Pancreas (tissue), 10 donors: ENCODE results near the gene RHOBTB3. TPM values are rescaled to one million over a fixed set of nuclear protein-coding genes. Genes with fewer than 3 reads are reported as not detected.

Source experiments
- ATAC-seq, 4 donors: fragments of 200-7000 bp; cut with Tn5 transposase; one replicate each; pipeline versions ENCODE4 v1.8.0 to v1.9.1; 2020; ENCODE audit warnings: mild to moderate bottlenecking in 4 of 4, moderate library complexity in 4 of 4
- DNase-seq, 6 donors: peaks; one replicate each; pipeline ENCODE4 v3.0.0-alpha.2; 2020
- FAIRE-seq: peaks from 2 replicates; lab custom pipeline; 2012; peaks lifted over from hg19 to GRCh38; lab: Jason Lieb, UNC
- H3K27ac ChIP-seq, 4 donors: fragments of 200-600 bp; sonication (generic); 1 replicate in 3 of 4; 2 replicates in 1 of 4; pipeline versions ENCODE4 v1.5.0 to v1.8.0; 2020
- H3K27me3 ChIP-seq, 4 donors: fragments of 200-600 bp; one replicate each; pipeline ENCODE4 v1.8.0; 2021
- H3K36me3 ChIP-seq, 3 donors: fragments of 200-600 bp; sonication (generic) in 1 of 3; one replicate each; pipeline versions ENCODE4 v1.5.0 to v1.8.0; 2020 to 2021
- H3K4me1 ChIP-seq, 3 donors: fragments of 200-600 bp; one replicate each; pipeline ENCODE4 v1.8.0; 2021
- H3K4me3 ChIP-seq, 4 donors: fragments of 200-600 bp; sonication (generic) in 2 of 4; one replicate each; pipeline versions ENCODE4 v1.5.0 to v1.8.0; 2020 to 2021
- H3K9me3 ChIP-seq, 4 donors: fragments of 200-600 bp; one replicate each; pipeline ENCODE4 v1.8.0; 2021
- CTCF ChIP-seq, 4 donors: fragments of 200-600 bp; sonication (generic) in 3 of 4; IDR thresholded peaks; one replicate each; pipeline versions ENCODE4 v1.5.0 to v1.8.0; 2021; ENCODE audit warnings: antibody characterized with exemption in 4 of 4
- WGBS, 2 donors: extraction: QIAGEN DNeasy Blood & Tissue Kit; methylation state at CpG; one replicate each; pipeline ENCODE4 v1.1.7; 2013; 5-methylcytosine and 5-hydroxymethylcytosine counted together
- intact Hi-C, 3 donors: fragments of 100-400 bp; cut with DNase I; formaldehyde crosslinking; loops; one replicate each; pipeline versions ENCODE4 v1.11.1 to v1.14.2; 2022
- polyA plus RNA-seq, 2 donors: library from polyadenylated mRNA; stranded (reverse); fragments of 200-250 nt; gene quantifications; one replicate each; pipeline ENCODE4 v1.2.3, GENCODE V29; 2013
- total RNA-seq, 6 donors: library from RNA; stranded (reverse); fragmentation: NEBNext Ultra II Directional in 4 of 6; extraction: Animal tissue kit (Norgen Biotek cat#: 25700) in 4 of 6; gene quantifications; one replicate each; pipeline versions ENCODE4 v1.2.1 to v1.2.4, GENCODE V29; 2021 to 2023
- donor health status: healthy with polysubstance abuse.
- donor health status: DM: no; HTN: no; CAD: no; lungs with moderate emphysema.
- donor health status: DM: no; HTN: no; CAD: no.
- donor health status: control.
- donor health status: control.
- donor health status: Bipolar disorder and iron deficiency.
- donor health status: DM: yes; HTN: yes; CAD: no.
- donor health status: DM: no; HTN: no; CAD: no.
- donor health status: DM: no; HTN: no; CAD: no.
- donor health status: DM: yes; HTN: yes; CAD: no.

Gene RHOBTB3
- total and polyA plus RNA-seq, 8 donors = 32.5 to 190 (median 77.3) TPM

GRCh38 chr5:95730011-95730700 is 980 bp upstream of the RHOBTB3 start:
- ATAC-seq (peak in 1 of 4 donors; percentile 8), DNase-seq (no peak), FAIRE-seq (no peak)
- Histone ChIP-seq H3K4me3 (peak overlapping the region in 2 of 4 donors; percentile 83 to 90), H3K9me3 (no peaks in the 10 kb centered on the region), H3K27ac (peak overlapping the region; percentile 97 to 99 (median 98)), H3K4me1 (peaks cover 39 to 66% (median 59%) of the 10 kb centered on the region in 3 donors), H3K27me3 (no peaks in the 10 kb centered on the region), H3K36me3 (no peaks in the 10 kb centered on the region)
- 16 to 17% methylated on average over 11 of the region's 11 CpGs for WGBS, 2 donors
- TF ChIP-seq CTCF (IDR thresholded peaks at IDR 0.05) = no peak
- intact Hi-C loops = loop anchor here in 1 of 3 donors (10.0 kb wide), 1 partner anchor 65 kb away; no protein-coding TSS in a partner anchor

- Histone ChIP-seq H3K4me3 (peak overlapping the region; percentile 45 to 90 (median 84)), H3K27me3 (no peaks in the 10 kb centered on the region), H3K4me1 (peaks cover 36 to 67% (median 55%) of the 10 kb centered on the region in 3 donors), H3K36me3 (no peaks in the 10 kb centered on the region), H3K9me3 (no peaks in the 10 kb centered on the region), H3K27ac (peak overlapping the region; percentile 97 to 99 (median 98))
- TF ChIP-seq CTCF (IDR thresholded peaks at IDR 0.05) = no peak
- ATAC-seq (peak; percentile 4 to 24 (median 22)), FAIRE-seq (no peak), DNase-seq (peak; percentile 38 to 87 (median 60))
- intact Hi-C loops = loop anchor here in 1 of 3 donors (10.0 kb wide), 1 partner anchor 67 kb away; no protein-coding TSS in a partner anchor
- WGBS, 2 donors = 1% methylated on average over 52 to 64 of the region's 64 CpGs
These were observed 727 bp downstream of the RHOBTB3 start for GRCh38 chr5:95731571-95732554.

- Histone ChIP-seq H3K27me3 (no peaks in the 10 kb centered on the region), H3K36me3 (peaks cover 0 to 7% (median under 1%) of the 10 kb centered on the region in 3 donors), H3K4me3 (peak overlapping the region; percentile 45 to 90 (median 84)), H3K4me1 (peaks cover 35 to 67% (median 46%) of the 10 kb centered on the region in 3 donors), H3K9me3 (no peaks in the 10 kb centered on the region), H3K27ac (peak overlapping the region in 3 of 4 donors; percentile 1 to 98 (median 97))
- FAIRE-seq (no peak), ATAC-seq (no peak), DNase-seq (no peak)
- no peak for TF ChIP-seq CTCF (IDR thresholded peaks at IDR 0.05)
- intact Hi-C loops = loop anchor here in 1 of 3 donors (10.0 kb wide), 1 partner anchor 68 kb away; no protein-coding TSS in a partner anchor
- WGBS, 2 donors = 16 to 17% methylated on average over 9 of the region's 9 CpGs
These were observed 2.0 kb downstream of the RHOBTB3 start for GRCh38 chr5:95733107-95733665.

DNA sequence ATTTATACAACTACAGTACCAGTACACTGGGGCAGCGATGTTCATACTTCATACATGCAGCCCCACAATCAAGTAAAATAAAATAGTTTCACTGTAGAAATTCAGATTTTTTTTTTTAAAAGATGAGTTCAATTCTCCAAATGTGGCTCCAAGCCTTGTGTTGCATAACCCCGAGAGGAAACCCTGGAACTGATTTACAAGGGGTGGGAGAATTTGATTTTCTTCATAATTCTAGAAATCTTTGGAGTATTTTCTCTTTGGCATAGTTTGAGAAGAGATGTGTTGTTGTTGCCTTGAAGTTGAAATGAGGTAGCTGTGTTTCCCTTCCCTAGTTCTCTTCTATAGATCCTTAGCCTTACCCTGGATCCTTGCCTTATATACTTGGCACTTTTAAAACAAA is 3.1 kb downstream of the RHOBTB3 start:
- H3K4me1 ChIP-seq = peaks cover 28 to 63% (median 36%) of the 10 kb centered on the region in 3 donors
- intact Hi-C loops = loop anchor here in 1 of 3 donors (10.0 kb wide), 1 partner anchor 69 kb away; no protein-coding TSS in a partner anchor
- no peaks in the 10 kb centered on the region for H3K9me3 ChIP-seq
- H3K36me3 ChIP-seq = peaks cover 0 to 9% (median 7%) of the 10 kb centered on the region in 3 donors
- FAIRE-seq (no peak), ATAC-seq (no peak), DNase-seq (no peak)
- no peak for TF ChIP-seq CTCF (IDR thresholded peaks at IDR 0.05)
- H3K27me3 ChIP-seq = no peaks in the 10 kb centered on the region
- WGBS, 2 donors = 32 to 41% methylated on average over 2 of the region's 2 CpGs
- H3K27ac ChIP-seq = peak overlapping the region in 3 of 4 donors; percentile 1 to 97 (median 59)
- peak overlapping the region in 3 of 4 donors; percentile 83 to 90 (median 86) for H3K4me3 ChIP-seq
